GM21528 (cell line): ENCODE measurements around the gene ALAS1.

ENCODE experiments used
- ATAC-seq: cut with Tn5 transposase; IDR thresholded peaks from one replicate; pipeline ENCODE4 v1.9.1; 2021; ENCODE audit warnings: mild to moderate bottlenecking, moderate library complexity; ENCODE audit not compliant: unreplicated experiment, low FRiP score

The ALAS1 gene

GRCh38 chr3:52196977-52197376, 983 bp upstream of the ALAS1 start:
- ATAC-seq: no peak

DNA sequence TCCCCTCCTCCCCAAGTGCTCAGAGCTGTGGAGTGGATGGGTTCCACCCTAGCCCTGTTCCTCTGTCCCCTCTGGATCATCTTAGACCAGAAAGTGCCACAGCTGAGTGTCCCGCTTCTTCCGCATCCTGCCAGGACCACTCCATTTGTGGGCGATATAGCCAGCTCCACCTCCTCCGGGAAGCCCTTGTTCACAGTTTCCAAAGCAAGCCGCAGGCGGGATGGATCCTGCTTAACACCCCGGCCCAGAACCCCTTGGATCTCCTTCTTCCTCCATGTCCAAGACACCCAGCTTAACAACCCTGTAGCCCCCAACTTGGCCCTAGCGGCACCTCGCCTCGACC, 490 bp upstream of the ALAS1 start:
- ATAC-seq: no peak

DNA sequence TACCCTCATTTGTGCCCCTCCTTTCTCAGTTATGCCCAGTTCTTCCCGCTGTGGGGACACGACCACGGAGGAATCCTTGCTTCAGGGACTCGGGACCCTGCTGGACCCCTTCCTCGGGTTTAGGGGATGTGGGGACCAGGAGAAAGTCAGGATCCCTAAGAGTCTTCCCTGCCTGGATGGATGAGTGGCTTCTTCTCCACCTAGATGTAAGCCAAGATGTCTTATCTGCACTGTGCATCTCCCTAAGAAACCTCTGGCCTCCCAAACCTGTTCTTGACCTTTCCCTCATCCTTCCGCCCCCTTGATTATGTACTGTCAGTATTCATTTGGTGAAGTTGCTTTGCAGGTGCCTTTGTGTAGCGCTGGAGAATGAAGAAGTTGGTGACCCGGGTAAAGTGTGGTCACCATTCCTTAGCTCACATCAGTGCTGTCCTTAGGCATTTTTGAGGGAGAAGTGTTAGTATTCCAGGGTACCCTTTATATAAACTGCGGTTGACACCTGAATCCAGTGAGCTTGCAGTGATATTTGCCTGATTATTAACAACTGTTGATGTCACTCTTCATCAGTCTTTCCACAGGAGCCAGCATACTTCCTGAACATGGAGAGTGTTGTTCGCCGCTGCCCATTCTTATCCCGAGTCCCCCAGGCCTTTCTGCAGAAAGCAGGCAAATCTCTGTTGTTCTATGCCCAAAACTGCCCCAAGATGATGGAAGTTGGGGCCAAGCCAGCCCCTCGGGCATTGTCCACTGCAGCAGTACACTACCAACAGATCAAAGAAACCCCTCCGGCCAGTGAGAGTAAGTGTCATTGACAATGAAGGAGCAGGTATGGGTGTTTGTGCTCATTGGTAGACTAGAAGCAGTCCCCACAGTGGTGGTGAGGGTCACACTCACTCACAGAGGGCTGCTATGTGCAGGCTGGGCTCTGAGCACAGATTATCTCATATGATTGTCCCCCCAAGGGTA, 966 bp downstream of the ALAS1 start:
- ATAC-seq: no peak

GRCh38 chr3:52200981-52201679, 3.2 kb downstream of the ALAS1 start:
- ATAC-seq: no peak

DNA sequence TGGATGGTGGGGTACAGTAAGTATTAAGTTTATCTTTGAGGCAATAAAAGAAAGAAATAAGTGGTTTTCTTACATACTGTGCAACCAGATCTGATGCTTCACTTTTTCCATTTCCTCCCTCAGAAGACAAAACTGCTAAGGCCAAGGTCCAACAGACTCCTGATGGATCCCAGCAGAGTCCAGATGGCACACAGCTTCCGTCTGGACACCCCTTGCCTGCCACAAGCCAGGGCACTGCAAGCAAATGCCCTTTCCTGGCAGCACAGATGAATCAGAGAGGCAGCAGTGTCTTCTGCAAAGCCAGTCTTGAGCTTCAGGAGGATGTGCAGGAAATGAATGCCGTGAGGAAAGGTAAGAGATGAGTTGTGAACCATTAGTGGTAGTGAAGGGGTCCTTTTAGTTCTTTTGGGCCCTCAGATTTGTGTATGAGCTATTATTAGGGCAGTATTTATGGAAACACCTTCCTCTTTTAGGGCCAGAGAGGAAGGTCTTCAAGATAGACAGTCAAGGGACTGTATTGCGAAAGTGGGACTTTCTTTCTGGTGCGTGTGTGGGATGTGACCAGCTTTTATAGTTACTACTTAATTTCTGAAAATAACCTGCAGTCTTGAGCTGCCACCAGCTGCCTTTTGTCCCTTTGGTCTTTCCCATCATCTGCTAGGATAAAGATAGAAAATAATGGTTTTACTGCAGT, 4.6 kb downstream of the ALAS1 start:
- ATAC-seq: no peak

DNA sequence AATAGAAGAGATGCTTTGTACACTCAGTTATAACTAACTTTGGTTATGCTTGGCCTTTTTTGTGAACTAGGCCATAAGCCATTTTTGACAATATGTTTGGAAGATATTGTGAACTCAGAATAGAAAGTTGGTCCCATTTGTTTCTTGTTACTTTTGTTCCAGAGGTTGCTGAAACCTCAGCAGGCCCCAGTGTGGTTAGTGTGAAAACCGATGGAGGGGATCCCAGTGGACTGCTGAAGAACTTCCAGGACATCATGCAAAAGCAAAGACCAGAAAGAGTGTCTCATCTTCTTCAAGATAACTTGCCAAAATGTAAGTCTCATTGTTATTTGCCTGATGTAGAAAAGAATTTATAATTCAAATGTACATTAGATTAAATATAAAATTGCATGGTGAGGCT, 5.7 kb downstream of the ALAS1 start:
- no peak for ATAC-seq

GRCh38 chr3:52204337-52205073, 6.5 kb downstream of the ALAS1 start:
- no peak for ATAC-seq

- ATAC-seq: no peak
These were observed 7.9 kb downstream of the ALAS1 start for GRCh38 chr3:52205727-52206372.

- ATAC-seq: no peak
These were observed 10.6 kb downstream of the ALAS1 start for GRCh38 chr3:52208556-52208955.

GRCh38 chr3:52210037-52210436, 12.1 kb downstream of the ALAS1 start:
- ATAC-seq: no peak

DNA sequence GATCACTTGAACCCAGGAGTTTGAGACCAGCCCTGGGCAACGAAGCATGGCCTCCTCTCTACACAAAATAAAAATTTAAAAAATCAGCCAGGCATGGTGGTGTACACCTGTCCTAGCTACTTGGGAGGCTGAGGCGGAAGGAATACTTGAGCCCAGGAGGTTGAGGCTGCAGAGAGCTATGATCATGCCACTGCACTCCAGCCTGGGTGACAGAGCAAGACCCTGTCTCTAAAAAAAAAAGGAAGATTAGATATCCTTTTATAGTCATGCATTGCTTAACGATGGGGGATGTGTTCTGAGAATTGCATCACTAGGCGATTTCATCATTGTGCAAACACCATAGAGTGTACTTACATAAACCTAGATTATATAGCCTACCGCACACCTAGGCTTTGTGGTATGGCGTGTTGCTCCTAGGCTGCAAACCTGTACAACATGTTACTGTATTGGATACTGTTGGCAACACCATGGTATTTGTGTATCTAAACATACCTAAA, 12.6 kb downstream of the ALAS1 start:
- no peak for ATAC-seq

- no peak for ATAC-seq
These were observed 13.4 kb downstream of the ALAS1 start for GRCh38 chr3:52211268-52211891.

- ATAC-seq: no peak
These were observed 15.0 kb downstream of the ALAS1 start for GRCh38 chr3:52213005-52213404.

DNA sequence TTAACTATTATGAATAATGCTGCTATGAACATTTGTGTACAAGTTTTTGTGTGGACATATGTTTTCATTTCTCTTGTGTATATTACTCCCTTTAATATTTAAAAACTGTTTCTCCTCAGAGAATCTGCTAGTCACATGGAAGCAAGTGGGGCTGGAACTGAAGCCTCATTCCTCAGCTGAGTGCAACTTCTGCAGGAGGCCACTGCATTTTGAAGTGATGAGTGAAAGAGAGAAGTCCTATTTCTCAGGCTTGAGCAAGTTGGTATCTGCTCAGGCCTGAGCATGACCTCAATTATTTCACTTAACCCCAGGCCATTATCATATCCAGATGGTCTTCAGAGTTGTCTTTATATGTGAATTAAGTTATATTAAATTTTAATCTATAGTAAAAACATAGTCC, 15.9 kb downstream of the ALAS1 start:
- no peak for ATAC-seq

DNA sequence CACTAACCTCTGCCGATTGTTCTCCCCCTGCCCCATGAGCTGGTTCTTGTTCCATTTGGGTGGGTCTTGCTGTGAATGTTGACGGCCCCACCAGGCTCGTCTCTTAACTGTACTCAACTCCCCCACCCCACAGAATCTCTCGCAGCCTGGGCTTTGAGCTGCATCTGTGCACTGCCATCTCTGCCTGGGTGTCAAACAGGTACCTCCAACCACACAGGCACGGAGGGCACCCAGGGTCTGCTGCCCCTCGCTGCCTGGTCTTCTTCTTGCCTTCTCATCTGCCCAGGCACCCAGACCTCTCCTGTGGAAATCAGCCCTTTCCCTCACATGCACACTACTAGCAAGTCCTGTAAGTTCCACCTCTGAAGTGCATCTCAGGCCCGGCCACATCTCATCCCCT, 17.4 kb downstream of the ALAS1 start:
- no peak for ATAC-seq

DNA sequence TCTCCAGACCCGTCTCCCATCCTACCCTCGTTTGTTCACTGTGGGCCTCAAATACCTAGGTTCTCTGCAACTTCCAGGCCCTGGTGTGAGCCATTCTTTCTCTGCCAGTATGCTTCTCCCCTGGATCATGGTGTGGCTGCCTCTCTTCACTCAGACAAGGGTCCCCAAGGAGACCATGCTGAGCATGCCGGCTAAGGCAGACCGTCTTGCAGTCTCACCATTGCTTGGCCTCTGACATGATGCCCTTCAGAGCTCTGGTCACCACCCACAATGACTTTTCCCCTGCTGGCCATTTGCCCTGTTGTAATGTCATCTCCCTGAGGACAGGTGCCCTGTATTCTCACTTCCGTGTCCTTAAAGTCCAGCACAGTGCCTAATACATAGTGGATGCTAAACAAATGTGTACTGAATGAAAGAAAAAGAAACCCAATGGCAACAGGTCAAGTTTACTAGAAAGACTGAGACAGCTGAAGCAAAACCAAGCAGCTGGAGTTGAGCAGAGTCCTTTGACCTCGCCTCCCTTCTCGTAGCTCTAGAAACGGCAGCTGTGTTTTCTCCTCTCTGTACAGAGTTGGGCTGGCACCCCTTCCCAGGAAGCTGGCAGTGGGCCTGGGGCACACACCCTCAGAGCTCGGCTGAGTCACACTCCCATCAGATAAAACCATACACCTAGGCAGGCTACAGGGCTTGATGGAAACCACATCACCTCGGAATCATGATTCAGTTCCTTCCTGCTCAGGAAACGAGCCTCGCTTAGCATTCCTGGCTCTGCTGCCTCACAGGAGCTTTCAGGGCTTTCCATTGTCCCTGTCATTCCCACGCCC, 18.8 kb downstream of the ALAS1 start:
- no peak for ATAC-seq

- no peak for ATAC-seq
These were observed 19.4 kb downstream of the ALAS1 start for GRCh38 chr3:52217409-52217805.

GRCh38 chr3:52218026-52218425, 20.1 kb downstream of the ALAS1 start:
- no peak for ATAC-seq

DNA sequence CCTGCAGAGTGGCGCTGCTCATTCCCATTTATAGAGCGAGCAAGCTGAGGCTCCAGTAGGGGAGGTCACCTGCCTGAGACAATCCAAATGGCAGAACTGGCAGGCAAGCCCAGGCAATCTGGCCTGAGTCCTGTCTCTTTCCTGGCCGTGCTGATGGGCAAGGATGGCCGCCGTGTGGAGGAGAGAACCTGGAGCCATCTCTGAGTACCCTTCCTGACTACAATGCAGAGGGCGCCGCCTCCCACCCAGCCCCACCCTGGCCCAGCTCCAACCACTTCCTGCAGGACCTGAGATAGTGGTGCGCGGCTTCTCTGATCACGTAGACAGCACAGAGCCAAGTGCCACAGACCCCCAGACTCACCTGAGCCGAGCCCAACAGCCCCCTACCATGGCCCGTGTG, 20.5 kb downstream of the ALAS1 start:
- ATAC-seq: no peak
